Measurements from ENCODE around the gene AURKAIP1.

The AURKAIP1 gene

DNA sequence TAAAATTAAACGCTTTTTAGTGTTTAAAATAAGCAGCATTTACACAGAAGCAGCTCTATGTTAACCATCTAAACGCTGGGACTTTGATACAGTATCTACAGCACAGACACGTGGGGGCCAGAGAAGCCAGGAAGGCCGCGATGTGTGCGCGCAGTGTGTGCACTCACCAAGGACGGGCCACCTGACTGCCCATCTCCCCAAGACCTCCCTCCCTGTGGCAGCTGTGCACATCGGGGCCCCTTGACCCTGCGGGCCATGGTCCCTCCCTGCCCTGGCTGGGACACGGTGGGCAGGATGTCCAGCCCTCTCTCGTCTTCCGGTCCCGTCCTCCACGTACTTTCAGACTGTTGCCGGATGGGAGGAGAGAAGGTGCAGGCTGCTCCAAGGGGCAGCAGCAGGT, 39.7 kb downstream of the AURKAIP1 start:
- DNase-seq: no peak

DNA sequence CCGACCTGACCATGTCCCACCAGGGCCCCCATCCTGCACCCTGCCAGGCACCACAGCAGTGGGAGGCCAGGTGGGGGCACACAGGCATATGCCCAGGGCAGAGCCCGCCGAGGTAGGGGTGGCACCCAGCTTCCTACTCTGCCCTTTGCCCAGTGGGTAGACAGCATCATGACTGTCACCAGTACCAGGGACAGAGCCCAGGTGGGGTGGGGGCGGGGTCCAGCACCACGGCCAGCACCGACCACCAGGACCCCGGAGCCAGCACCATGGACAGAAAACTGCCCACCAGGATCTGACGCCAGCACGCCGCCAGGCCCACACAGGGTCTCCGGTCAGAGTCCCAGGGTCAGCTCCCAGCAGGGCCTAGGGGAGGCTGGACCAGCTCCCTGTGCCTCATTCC, 40.2 kb downstream of the AURKAIP1 start:
- no peak for DNase-seq

DNA sequence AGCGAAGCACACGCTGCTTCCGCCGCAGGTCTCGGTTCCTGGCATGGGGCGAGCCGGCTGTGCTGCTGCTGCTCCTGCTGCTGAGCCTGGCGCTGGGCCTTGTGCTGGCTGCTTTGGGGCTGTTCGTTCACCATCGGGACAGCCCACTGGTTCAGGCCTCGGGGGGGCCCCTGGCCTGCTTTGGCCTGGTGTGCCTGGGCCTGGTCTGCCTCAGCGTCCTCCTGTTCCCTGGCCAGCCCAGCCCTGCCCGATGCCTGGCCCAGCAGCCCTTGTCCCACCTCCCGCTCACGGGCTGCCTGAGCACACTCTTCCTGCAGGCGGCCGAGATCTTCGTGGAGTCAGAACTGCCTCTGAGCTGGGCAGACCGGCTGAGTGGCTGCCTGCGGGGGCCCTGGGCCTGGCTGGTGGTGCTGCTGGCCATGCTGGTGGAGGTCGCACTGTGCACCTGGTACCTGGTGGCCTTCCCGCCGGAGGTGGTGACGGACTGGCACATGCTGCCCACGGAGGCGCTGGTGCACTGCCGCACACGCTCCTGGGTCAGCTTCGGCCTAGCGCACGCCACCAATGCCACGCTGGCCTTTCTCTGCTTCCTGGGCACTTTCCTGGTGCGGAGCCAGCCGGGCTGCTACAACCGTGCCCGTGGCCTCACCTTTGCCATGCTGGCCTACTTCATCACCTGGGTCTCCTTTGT, 41.3 kb downstream of the AURKAIP1 start:
- DNase-seq: no peak

DNA sequence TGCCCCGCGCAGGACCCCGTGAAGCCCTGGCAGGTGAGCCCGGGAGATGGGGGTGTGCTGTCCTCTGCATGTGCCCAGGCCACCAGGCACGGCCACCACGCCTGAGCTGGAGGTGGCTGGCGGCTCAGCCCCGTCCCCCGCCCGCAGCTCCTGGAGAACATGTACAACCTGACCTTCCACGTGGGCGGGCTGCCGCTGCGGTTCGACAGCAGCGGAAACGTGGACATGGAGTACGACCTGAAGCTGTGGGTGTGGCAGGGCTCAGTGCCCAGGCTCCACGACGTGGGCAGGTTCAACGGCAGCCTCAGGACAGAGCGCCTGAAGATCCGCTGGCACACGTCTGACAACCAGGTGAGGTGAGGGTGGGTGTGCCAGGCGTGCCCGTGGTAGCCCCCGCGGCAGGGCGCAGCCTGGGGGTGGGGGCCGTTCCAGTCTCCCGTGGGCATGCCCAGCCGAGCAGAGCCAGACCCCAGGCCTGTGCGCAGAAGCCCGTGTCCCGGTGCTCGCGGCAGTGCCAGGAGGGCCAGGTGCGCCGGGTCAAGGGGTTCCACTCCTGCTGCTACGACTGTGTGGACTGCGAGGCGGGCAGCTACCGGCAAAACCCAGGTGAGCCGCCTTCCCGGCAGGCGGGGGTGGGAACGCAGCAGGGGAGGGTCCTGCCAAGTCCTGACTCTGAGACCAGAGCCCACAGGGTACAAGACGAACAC, 42.1 kb downstream of the AURKAIP1 start:
- no peak for DNase-seq

DNA sequence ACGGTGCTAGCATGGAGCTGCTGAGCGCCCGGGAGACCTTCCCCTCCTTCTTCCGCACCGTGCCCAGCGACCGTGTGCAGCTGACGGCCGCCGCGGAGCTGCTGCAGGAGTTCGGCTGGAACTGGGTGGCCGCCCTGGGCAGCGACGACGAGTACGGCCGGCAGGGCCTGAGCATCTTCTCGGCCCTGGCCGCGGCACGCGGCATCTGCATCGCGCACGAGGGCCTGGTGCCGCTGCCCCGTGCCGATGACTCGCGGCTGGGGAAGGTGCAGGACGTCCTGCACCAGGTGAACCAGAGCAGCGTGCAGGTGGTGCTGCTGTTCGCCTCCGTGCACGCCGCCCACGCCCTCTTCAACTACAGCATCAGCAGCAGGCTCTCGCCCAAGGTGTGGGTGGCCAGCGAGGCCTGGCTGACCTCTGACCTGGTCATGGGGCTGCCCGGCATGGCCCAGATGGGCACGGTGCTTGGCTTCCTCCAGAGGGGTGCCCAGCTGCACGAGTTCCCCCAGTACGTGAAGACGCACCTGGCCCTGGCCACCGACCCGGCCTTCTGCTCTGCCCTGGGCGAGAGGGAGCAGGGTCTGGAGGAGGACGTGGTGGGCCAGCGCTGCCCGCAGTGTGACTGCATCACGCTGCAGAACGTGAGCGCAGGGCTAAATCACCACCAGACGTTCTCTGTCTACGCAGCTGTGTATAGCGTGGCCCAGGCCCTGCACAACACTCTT, 42.8 kb downstream of the AURKAIP1 start:
- no peak for DNase-seq

DNA sequence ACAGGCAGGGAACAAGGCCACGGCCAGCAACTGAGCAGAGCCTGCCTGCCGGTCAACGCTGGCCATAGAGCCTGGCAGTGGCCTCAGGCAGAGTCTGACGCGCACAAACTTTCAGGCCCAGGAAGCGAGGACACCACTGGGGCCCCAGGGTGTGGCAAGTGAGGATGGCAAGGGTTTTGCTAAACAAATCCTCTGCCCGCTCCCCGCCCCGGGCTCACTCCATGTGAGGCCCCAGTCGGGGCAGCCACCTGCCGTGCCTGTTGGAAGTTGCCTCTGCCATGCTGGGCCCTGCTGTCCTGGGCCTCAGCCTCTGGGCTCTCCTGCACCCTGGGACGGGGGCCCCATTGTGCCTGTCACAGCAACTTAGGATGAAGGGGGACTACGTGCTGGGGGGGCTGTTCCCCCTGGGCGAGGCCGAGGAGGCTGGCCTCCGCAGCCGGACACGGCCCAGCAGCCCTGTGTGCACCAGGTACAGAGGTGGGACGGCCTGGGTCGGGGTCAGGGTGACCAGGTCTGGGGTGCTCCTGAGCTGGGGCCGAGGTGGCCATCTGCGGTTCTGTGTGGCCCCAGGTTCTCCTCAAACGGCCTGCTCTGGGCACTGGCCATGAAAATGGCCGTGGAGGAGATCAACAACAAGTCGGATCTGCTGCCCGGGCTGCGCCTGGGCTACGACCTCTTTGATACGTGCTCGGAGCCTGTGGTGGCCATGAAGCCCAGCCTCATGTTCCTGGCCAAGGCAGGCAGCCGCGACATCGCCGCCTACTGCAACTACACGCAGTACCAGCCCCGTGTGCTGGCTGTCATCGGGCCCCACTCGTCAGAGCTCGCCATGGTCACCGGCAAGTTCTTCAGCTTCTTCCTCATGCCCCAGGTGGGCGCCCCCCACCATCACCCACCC, 43.7 kb downstream of the AURKAIP1 start, which contains the start of gene TAS1R3:
TAS1R3 (plus strand) TSS at position 213 of the 898 bp plus-strand sequence; CDS start at position 279, 66 bp downstream.
- no peak for DNase-seq

DNA sequence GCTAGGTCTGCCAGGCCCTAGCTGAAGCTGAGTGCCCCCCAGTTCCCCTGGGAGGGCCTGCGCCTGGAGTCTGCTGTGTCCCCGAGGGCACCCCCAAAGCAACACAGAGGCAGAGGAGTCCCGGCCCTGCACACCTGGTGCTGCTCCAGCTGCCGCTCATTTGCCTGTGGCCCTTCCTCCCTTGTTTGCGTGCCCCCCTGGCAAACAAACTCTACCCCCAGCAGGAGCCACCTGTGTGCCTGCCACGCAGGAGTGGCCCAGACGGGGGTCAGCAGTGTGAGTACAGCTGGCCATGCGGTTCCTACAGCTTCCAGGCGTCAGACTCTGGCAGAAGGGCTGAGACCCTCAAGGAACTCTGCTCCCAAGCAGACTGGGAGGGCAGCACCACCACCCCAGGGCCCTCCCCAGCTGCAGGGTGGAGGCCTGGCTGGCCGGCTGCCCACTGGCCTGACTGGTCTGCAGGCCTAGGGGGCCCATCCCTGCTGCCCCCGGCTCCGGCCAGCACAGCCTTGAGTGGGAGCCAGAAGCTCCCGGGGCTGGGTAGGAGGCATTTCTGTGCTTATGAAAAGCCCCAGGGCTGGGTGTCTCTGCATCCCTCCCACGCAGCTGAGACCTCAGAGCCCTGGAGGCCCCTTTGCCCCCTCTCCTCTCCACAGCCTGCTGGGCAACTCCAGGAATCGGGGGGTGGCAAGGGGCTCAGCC, 44.5 kb downstream of the AURKAIP1 start:
- DNase-seq: no peak

DNA sequence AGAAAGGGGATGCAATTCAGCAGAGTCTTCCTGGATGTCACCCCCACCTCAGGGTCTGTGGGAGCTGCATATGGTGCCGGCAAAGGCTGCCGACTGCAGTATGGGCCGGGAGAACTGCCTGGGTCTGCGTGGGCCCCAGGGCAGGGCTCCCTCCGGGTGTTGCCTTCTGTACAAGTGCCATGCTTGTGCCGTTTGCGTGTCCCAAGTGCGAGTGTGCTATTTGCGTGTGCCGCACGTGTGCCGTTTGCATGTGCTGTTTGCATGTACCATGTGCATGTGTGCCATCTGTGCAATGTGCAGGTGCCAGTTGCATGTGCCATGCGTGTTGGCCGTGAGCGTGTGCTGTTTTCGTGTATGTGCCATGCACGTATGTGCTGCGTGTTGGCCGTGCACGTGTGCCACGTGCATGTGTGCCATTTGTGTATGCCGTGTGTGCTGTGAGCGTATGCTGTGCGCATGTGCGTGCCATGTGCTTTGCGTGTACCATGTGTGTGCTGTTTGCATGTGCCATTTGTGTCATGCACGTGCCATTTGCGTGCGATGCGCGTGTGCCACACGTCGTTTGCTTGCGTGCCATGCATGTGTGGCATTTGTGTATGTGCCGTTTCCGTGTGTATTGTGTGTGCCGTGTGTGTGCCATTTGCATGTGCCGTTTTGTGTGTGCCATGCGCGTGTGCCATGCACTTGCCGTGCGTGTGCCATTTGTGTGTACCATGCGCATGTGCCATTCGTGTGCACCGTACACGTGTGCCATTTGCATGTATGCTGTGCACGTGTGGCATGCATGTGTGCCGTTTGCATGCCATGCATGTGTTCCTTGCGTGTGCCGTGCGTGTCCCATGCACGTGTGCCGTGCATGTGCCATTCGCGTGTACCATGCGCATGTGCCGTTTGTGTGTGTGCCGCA, 45.5 kb downstream of the AURKAIP1 start:
- DNase-seq: no peak

DNA sequence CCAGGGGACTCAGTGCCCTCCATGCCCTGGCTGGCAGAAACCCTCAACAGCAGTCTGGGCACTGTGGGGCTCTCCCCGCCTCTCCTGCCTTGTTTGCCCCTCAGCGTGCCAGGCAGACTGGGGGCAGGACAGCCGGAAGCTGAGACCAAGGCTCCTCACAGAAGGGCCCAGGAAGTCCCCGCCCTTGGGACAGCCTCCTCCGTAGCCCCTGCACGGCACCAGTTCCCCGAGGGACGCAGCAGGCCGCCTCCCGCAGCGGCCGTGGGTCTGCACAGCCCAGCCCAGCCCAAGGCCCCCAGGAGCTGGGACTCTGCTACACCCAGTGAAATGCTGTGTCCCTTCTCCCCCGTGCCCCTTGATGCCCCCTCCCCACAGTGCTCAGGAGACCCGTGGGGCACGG, 46.8 kb downstream of the AURKAIP1 start:
- DNase-seq: no peak

DNA sequence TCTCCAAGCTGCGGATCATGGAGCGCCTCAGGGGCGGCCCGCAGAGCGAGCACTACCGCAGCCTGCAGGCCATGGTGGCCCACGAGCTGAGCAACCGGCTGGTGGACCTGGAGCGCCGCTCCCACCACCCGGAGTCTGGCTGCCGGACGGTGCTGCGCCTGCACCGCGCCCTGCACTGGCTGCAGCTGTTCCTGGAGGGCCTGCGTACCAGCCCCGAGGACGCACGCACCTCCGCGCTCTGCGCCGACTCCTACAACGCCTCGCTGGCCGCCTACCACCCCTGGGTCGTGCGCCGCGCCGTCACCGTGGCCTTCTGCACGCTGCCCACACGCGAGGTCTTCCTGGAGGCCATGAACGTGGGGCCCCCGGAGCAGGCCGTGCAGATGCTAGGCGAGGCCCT, 47.7 kb downstream of the AURKAIP1 start:
- no peak for DNase-seq

DNA sequence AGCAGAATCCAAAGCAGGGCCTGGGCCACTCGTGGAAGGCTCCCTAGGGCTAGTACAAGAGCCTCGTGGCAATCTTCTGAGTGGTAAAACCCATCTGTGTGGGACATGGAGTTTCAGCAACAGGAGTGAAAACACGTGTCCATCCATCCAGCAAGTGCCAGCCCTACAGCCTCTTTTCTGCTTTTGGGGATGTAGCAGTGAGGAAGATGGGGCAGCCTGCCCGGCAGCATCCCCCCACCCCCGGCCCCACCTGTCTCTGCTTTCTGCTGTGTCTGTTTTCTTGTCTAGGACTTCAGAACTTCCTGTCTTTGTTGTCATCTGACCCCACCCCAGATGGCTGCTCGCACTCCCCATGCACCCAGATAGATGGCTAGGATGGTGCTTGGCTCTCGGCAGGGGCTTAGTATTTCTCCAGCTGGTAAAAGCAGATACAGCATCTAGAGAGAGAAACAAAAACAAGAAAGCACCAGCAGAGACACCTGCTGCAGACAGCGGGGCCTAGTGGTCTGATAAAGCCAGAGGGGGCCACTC, 48.9 kb downstream of the AURKAIP1 start:
- no peak for DNase-seq

DNA sequence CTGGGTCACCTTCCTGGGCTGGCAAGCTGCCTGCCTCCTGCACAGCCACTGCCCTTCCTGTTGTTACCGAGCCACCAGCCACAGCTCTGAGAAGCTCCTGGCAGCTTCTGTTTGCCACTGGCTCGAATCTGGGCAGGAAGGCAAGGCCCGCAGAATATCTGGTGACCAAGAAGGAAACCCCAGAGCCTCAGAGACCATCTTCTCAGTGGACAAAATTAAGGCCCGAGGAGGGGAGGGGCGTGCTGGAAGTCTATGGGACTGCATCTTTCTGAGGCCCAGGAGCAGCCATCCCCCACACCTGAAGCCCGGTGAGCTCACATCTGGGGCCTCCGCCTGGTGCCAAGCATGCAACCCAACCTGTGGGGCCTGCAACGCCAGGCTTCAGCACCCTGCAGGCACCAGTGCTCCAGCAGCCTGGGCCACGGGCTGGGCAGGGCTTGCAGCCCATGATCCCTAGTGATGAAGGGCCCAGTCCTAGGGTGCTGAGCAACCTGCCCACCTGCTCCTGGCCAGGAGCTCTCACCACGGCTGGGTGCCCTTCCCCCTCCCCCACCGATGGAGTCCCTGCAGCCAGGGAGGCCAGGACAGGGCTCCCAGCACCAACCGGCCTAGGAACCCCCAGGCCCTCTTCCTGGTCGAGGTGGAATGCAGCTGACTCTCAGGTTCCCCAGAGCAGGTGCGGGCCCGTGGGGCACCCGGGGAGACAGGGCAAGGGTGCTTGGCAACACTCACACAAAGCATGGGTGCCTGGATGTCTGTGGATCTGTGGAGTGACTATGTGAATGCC, 49.5 kb downstream of the AURKAIP1 start:
- DNase-seq: no peak

DNA sequence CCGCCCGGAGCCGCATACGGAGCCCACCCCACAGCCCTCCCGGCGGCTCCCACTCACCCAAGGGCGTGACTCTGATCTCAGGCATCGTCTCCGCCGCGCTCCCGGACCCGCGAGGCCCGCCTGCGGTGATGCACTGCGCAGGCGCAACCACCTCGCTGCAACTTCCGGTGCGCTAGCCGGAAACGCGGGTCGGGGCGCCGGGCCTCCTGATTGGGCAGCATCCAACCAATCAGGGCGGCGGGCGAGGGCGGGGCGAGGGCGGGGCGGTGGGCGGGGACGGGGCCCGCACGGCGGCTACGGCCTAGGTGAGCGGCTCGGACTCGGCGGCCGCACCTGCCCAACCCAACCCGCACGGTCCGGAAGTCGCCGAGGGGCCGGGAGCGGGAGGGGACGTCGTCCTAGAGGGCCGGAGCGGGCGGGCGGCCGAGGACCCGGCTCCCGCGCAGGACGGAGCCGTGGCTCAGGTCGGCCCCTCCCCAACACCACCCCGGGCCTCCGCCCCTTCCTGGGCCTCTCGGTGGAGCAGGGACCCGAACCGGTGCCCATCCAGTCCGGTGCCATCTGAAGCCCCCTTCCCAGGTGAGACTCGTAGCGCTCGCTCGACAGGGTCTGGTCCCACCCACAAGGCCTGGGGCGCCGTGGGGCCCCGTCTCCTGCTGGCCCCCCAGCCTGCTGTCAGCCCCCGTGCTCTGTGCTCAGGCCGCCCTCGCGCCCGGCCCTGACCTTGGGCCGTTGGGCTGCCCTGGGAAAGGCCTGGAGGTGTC, 50.3 kb downstream of the AURKAIP1 start, which contains the start of the genes CPTP and INTS11:
CPTP (plus strand) TSS at position 279 of the 764 bp plus-strand sequence. CDS start 2,109 bp downstream, outside the sequence.
INTS11 (minus strand) TSS at position 137 of the 764 bp plus-strand sequence; CDS start at position 85, 52 bp downstream.
- peak; percentile 50 to 96 (median 86) for DNase-seq

DNA sequence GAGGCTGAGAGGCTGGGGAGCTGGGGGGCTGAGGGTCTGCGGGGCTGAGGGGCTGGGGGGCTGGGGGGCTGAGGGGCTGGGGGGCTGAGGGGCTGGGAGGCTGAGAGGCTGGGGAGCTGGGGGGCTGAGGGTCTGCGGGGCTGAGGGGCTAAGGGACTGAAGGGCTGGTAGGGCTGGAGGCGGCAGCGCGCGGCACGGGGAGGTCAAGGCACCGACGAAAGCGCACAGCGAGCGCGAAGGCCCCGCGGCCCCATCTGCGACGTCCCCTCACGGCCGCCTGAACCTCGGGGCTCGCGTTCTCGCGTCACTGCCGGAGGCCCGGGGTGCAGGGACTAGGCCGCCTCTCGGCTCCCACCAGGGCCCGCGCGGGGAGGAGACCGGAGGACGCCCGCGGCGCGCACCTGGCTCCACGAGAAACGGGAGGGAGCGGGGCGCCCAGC, 50.9 kb downstream of the AURKAIP1 start:
- no peak for DNase-seq
